HG02981 (cell line): Measurements from ENCODE around the gene RIPPLY2.
"Not testable (repeated sequence)": the region's sequence is repeated elsewhere in the genome, so short reads cannot be mapped to it uniquely, and the experiment has no call there.

Experiments
- ATAC-seq: cut with Tn5 transposase; IDR thresholded peaks from one replicate; pipeline ENCODE4 v1.9.1; 2021; ENCODE audit warnings: mild to moderate bottlenecking, moderate library complexity; ENCODE audit not compliant: unreplicated experiment

RIPPLY2 gene

GRCh38 chr6:83897094-83897493, 43.9 kb downstream of the RIPPLY2 start:
- ATAC-seq: not testable (repeated sequence)

GRCh38 chr6:83901624-83902023, 48.5 kb downstream of the RIPPLY2 start:
- ATAC-seq: no peak

GRCh38 chr6:83904395-83904794, 51.2 kb downstream of the RIPPLY2 start:
- ATAC-seq: no peak

- no peak for ATAC-seq
Measured at GRCh38 chr6:83905648-83906047, 52.5 kb downstream of the RIPPLY2 start.
